Activated CD4-positive, alpha-beta T cell treated with anti-CD3 and anti-CD28 coated beads for 48 hours (primary cell): ENCODE measurements around the gene DCDC2.
"Not testable (repeated sequence)": the region's sequence is repeated elsewhere in the genome, so short reads cannot be mapped to it uniquely, and the experiment has no call there.

ENCODE experiments used
- DNase-seq: peaks from one replicate; pipeline ENCODE4 v3.0.0-alpha.2; 2020

DCDC2 gene

GRCh38 chr6:24255676-24256075 lies 102.2 kb downstream of the DCDC2 start:
- DNase-seq = no peak

DNA sequence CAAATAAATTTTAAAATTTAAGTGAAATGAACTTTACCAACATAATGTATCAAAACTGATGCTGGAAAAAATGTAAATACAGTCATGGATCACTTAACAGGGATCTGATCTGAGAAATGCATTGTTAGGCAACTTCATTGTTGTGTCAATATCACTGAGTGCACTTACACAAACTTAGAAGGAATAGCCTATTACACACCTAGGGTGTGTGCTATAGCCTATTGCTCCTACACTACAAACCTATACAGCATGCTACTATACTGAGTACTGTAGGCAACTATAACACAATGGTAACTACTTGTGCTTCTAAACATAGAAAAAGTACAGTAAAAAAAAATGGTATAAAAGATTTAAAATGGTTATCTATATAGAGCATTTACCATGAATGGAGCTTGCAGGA lies 104.5 kb downstream of the DCDC2 start:
- no peak for DNase-seq

DNA sequence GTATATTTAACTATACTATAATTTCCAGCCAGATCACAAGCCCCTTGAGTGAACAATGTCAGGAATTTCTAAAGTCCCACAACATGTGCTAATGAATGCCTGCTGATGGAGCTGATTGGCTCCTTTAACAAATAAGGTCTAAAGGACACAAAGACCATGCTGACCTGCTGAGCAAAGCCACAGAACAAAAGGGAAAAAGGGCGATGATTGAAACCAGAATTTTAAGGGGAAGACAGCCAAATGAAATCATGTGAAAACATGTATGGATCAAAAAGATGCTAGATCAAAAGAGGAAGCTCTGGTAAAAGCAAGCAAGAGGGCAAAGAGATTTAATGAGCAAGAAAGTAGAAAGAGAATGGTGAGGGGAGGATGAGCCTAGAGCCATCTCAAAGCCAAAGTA lies 105.6 kb downstream of the DCDC2 start:
- DNase-seq = no peak

- DNase-seq = no peak
Measured at GRCh38 chr6:24251339-24251738, 106.5 kb downstream of the DCDC2 start.

- no peak for DNase-seq
Measured at GRCh38 chr6:24249926-24250325, 107.9 kb downstream of the DCDC2 start.

DNA sequence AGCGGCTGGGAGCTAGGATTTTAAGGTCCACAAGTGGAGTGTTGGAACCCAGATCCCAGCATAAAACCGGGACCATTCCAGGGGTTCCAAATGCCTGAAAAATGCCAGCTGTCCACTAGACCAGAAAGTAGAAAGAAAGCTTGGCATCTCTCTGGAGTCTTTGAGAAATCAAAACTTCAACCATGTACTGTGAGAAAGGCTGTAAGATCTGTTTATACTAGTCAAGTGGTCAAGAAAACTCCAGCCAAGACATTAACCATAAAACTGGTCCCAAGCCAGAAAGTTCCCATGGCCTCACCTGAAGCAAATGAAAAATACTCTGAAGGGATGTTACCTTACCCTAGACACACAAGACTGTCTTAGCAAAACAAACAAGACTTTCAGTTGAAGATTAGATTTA lies 112.6 kb downstream of the DCDC2 start:
- DNase-seq = no peak

DNA sequence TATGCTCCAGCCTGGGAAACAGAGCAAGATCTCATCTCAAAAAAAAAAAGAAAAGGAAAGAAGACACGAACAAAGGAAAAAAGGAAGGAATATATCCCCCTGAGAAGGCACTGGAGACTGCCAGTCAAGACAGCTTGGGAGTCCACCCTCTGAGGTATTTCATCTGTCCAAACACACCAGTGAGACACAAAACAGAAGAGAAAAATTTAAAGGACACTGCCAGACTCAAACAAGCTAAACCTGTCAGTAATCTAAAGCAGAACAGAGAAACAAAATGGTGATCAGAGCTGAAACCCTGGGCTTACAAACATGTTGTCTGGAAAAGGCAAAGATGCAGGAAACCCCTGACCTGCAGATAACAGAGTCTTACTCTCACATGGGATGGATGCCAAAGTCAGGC lies 114.9 kb downstream of the DCDC2 start:
- DNase-seq = no peak

DNA sequence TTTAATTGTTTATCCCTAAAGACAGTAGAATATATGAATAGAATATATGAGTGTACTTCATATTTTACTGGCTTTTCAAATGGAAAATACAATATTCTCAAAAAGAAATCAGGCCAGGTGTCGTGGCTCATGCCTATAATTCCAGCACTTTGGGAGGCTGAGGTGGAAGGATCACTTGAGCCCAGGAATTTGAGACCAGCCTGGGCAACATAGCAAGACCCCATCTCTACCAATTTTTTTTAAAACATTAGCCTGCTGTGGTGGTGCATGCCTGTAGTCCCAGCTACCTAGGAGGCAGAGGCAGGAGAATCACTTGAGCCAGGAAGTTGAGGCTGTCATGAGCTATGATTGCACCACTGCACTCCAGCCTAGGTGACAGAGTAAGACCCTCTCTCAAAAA lies 116.1 kb downstream of the DCDC2 start:
- not testable (repeated sequence) for DNase-seq

DNA sequence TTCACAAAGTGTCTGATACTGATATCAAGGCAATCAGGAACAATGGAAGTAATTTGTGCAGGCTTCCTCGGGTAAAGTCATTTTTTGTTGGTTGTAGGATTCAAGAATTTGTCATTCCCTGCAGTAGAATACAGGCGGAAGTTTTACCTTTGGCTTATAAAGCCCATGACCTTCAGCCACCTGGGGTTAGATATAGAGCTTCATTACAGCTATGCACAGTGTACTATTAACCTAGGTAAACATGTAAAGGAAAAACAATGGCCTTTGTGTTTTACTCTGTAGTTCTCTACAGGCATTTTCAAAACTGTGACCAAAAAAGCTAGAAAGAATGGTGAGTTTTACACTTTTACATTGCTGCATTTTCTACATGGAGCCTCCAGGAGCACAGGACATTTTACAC lies 116.9 kb downstream of the DCDC2 start:
- DNase-seq = no peak

DNA sequence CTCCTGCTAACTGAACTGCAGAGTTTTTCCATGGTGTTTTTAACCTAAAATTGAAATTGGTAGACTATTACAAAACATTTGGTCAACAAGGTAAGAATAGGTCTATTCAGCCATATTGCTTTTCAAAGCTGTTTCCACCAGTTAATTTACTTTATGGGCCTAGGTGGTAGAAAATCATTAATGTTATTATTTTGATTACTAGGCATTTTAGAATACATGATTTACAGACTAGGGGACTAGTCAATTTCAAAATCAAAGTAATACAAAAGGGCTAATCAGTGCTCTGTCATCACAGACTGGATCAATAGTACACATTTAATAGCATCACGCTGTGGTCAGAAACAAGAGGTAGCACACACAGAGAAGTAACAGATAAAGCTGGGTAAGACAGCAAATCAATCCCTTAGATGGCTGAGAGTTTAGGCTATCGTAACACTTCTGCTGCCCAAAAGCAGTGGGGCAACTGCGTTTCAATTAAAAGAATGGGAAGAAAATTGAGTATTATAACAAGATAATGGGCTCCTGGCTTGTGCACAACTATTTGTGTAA lies 117.4 kb downstream of the DCDC2 start:
- DNase-seq = no peak

DNA sequence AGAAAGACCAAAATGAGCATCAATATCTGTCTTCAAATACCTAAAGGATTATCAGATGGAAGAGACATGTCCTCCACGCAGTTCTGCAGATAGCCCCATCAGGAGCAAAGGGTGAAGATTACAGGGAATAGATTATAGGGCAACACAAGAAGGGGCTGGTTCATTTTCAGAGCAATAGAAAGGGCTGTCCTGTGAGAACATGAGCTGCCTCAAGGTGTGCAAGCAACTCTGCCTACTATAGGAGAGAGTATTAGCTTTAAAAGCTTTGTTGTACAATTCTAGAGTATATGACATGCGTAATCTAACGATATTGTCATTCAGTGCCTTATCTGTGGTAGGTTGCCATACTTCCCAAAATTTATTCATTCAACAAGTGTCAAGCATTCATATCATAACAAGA lies 119.2 kb downstream of the DCDC2 start:
- DNase-seq = no peak

- not testable (repeated sequence) for DNase-seq
Measured at GRCh38 chr6:24236779-24237178, 121.1 kb downstream of the DCDC2 start.

DNA sequence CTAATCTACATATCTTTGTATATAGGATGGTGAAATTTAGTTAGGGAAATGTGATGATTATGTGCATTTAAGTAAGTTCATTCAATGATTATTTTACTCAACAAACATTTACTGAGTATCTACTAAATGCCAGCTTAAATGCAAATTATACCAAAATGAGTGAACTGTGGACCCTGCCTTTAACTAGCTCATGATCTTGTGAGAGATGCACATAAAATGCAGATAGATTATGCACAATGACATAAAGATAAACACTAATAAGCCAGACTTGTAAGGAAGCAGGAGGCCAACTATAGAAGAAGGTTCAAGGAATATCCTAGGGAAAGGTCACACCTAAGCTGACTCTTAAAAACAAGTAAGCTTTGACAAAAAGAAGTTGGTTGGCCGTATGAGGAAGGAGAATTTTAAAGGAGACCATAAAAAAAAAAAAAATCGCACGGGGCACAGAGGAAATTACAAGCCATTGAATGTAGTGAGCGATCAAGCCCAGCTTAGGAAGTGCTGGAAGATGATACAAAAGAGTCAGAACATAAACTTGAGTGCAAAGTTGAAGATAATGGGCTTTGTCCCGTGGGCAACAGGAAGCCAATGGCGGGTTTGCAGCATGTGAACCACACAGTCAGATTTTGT lies 123.9 kb downstream of the DCDC2 start:
- DNase-seq = no peak

GRCh38 chr6:24231438-24231977 lies 126.4 kb downstream of the DCDC2 start:
- no peak for DNase-seq

DNA sequence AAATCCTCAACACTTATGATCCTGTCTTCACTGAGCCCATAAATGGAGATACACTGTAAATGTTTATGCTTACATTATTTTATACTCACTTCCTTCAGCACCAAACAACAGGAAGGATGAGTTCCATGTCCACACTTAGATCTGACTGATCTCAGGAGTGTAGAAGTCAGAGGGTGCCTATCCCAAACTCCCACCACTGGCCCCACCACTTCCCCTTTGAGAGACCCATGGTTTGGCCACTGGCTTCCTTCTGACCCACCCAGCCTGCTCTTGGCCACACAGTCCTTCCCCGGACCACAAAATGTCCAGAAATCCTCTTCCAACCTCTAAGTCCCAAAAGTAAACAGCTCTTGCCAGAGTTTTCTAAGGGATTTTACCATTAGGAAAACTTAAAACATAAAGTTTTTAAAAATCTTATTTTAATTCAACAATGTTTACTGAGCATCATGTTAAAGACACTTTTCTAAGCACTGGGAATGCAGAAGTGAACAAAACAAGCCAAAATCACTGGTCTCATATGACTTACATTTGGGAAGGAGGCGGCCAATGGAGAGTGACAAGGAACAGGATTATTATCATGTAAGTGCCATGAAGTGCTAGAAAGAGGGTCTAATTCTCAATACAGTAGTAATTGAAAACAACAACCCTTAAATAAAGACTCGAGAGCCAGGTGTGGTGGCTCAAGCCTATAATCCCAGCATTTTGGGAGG lies 128.0 kb downstream of the DCDC2 start:
- DNase-seq = no peak

GRCh38 chr6:24228681-24229255 lies 129.1 kb downstream of the DCDC2 start:
- no peak for DNase-seq

DNA sequence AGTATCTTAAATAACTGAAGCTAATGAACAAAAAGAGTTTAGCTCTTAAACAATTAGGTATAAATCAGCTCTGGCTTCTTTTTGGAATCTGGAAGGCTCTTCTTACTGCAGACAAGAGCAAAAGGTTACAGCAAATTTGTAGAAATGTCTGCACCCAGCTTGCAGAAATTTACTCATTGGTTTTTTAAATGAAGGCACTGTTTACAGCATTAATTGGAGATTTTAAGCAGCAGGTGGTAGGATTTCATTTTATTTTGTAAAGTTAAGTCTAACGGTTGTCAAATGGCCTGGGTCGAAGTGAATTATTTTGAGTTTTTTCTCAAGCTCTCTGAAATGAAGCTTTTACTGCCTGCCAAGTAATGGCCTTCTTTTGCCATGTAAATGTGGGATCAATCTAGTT lies 129.7 kb downstream of the DCDC2 start:
- no peak for DNase-seq

- no peak for DNase-seq
Measured at GRCh38 chr6:24227556-24227955, 130.3 kb downstream of the DCDC2 start.

GRCh38 chr6:24226541-24226940 lies 131.3 kb downstream of the DCDC2 start:
- no peak for DNase-seq

- no peak for DNase-seq
Measured at GRCh38 chr6:24225838-24226237, 132.0 kb downstream of the DCDC2 start.

DNA sequence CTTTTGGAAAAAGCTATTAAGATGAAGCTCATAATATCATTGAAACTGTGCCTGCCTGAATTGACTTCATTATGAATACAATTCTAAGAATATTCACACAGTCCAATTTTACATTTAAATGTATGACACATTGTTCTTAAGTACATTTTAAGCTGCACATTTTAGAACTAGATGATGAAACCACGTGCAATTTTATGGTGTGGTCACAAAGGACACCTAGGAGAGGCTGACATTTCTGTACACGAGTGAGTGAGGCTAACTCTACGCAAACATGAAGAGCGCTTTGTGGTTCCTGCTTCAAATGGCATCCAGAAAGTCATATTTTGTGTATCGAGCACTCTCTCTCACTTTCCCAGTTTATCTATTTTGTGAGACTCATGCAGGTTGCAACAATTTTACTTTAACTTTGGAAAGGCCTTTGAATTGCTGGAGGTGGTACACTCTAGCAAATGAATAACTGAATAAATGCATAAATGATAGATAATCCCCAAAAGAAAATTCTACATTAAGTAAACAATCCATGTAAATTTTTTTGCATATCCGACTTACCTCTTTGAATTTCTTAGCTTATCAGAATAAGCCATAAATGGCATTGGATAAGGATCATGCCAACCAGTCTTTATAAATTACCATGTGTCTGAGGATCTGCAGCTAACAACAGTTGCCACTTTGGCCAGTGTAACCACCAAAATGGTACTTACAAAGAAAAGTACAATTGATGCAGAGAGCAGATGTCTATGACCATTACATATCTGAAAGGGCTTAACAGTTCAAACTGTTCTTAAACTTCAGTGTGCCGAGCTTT lies 134.5 kb downstream of the DCDC2 start:
- no peak for DNase-seq

DNA sequence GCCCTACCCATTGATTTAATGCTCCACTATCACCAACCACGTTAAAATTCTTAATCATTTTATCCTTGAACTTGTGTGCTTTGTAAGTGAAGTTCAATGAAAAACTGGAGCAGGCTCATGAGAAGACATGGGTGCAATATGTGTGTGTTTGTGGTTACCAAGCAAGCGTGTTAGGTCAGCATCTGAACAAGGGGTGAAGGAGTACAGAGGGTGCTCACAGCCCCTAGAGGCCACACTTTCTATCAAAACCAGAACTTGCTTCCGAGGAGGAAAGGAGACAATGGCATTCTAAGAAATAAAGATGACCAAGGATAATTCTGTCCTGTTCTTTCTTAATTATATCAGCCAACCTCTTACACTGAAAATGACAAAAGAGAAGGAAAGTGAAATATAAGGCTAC lies 138.2 kb downstream of the DCDC2 start:
- no peak for DNase-seq

DNA sequence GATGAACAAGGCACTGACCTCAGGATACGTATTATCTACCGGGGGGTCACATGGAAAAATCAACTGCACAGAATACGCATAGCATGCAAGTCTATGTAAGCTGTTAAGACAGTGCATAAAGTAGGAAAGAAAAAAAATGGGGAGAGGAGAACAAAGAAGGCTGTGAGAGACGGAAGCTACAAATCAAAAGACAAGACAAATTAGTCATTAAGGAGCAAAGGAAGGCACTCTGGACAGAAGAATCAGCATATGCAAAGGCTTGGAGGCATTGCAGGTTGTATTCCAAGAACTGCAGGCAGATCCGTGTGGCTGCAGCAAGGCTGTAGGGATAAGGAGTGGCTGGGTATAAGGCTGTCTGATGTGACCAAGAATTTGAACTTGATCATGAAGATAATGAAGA lies 142.9 kb downstream of the DCDC2 start:
- no peak for DNase-seq
